Measurements from ENCODE around the gene CASZ1.

CASZ1 gene

GRCh38 chr1:10599194-10599861 is 197.1 kb downstream of the CASZ1 start:
- no peak overlapping the region for H3K4me3 ChIP-seq (ENCODE audit: low read depth, low read length)
- TF ChIP-seq CTCF (IDR thresholded peaks at IDR 0.05; ENCODE audit: low read depth, low read length) = no peak

DNA sequence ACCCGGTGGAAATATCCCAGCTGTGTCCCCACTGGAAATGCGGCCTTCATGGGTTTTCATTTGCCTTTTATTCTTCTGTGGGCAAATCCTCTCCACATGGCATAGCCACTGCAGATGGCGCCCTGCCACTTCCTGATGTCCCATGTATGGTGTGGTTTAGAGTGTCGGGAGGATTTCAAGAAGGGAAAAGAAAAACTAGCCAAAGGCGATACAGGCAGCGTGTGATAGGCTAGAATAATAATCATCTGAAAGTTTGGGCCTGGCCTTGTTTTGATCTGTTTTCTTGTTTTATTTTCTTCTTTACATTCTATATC is 198.1 kb downstream of the CASZ1 start:
- no peak overlapping the region for H3K4me3 ChIP-seq (ENCODE audit: low read depth, low read length)
- TF ChIP-seq CTCF (IDR thresholded peaks at IDR 0.05; ENCODE audit: low read depth, low read length) = no peak

DNA sequence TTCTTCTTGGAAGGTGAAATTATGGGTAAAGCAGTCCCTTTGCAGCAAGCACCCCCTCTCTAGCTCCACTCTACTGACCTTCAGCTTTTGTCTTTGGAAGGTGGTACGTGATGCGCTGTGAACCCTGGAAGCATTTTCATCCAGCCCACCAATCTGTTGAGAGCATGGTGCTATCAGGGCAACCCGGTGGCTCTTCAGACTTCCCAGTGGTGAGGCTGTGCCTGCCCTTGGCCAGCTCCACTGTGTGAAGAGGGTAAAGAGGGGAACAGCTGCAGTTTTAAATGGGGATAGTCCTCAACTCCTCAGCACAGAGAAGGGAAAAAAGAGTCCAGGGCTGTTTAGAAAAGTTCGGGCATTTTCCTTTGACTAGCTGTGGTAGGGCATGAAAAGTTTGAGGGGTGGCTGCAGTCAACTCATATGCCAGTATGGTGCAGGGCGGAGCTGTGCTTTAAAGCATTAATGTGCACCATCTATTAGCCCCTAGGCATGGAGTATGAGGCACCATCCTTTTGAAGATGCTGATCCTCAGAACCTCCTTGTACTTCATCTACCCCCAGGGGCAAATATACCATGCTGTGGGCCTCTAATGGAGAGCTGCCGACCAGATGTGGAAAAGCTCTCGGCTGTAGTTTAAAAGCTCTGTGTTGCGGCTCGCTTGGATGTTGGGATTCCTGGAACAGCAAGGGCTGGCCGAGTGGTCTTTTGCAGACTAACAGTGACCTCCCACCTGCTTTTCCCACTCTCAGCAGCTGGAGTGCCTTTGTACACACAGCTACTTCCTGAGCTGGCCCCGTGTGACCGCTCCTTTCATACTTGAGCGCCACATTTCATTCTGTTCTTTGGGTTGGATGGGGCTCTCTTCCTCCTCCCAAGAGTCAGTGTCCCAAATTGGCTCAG is 198.7 kb downstream of the CASZ1 start:
- no peak for TF ChIP-seq CTCF (IDR thresholded peaks at IDR 0.05; ENCODE audit: low read depth, low read length)
- H3K4me3 ChIP-seq (ENCODE audit: low read depth, low read length) = no peak overlapping the region

GRCh38 chr1:10596780-10597179 is 199.7 kb downstream of the CASZ1 start:
- TF ChIP-seq CTCF (IDR thresholded peaks at IDR 0.05; ENCODE audit: low read depth, low read length) = no peak

DNA sequence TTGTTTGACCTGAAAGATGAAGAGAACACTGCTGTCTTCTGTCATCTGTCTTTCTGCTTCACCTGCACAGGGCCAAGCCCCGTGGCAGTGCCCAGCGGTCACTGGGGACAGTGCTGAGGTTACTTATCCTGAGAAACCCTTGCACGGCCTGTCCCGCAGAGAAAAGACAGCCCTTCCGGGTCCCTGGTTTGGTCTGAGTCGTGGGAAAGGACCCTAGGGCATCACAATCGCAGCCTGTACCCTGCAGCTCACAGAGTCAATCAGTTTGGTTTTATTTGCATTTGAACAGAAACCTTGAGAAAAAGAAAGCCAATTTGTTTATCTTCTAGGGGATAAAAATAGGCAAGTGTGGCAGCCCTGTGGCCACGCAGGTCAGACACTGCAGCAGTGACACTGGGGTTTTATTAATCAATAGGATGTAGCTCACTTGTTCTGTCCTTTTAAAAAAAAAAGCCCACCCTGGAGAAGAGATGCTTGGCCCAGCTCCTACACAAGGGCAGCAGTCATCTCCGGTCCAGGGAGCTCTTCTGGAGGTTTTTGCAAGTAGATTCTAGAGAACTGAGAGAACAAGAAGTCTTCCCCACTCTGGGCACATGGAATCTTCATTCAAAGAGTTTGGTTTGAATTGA is 201.7 kb downstream of the CASZ1 start:
- no peak overlapping the region for H3K4me3 ChIP-seq (ENCODE audit: low read depth, low read length)
- no peak for TF ChIP-seq CTCF (IDR thresholded peaks at IDR 0.05; ENCODE audit: low read depth, low read length)

More at GRCh38 chr1:10596780-10597179, 199.7 kb downstream of the CASZ1 start:
- H3K4me3 ChIP-seq (ENCODE audit: low read depth, low read length) = no peak overlapping the region

GRCh38 chr1:10593750-10594149 is 202.7 kb downstream of the CASZ1 start:
- TF ChIP-seq CTCF (IDR thresholded peaks at IDR 0.05; ENCODE audit: low read depth, low read length) = no peak
- H3K4me3 ChIP-seq (ENCODE audit: low read depth, low read length) = no peak overlapping the region

- no peak for TF ChIP-seq CTCF (IDR thresholded peaks at IDR 0.05; ENCODE audit: low read depth, low read length)
- H3K4me3 ChIP-seq (ENCODE audit: low read depth, low read length) = no peak overlapping the region
Observed at GRCh38 chr1:10592373-10592772, 204.1 kb downstream of the CASZ1 start.
